HG03520 (cell line): ENCODE measurements around the gene DNAH17.

Source experiments
- ATAC-seq: cut with Tn5 transposase; IDR thresholded peaks from one replicate; pipeline ENCODE4 v1.9.1; 2021; ENCODE audit warnings: mild to moderate bottlenecking, moderate library complexity; ENCODE audit not compliant: unreplicated experiment

DNAH17 gene

GRCh38 chr17:78418326-78419026 is 158.7 kb downstream of the DNAH17 start:
- ATAC-seq = no peak

GRCh38 chr17:78417531-78417909 is 159.7 kb downstream of the DNAH17 start:
- ATAC-seq = no peak

GRCh38 chr17:78416791-78417530 is 160.2 kb downstream of the DNAH17 start:
- ATAC-seq = no peak

- ATAC-seq = no peak
Measured at GRCh38 chr17:78415821-78416711, 161.1 kb downstream of the DNAH17 start.

GRCh38 chr17:78414178-78415162 is 162.7 kb downstream of the DNAH17 start:
- ATAC-seq = no peak

- ATAC-seq = no peak
Measured at GRCh38 chr17:78412403-78412802, 164.8 kb downstream of the DNAH17 start.

GRCh38 chr17:78411241-78411857 is 165.8 kb downstream of the DNAH17 start:
- no peak for ATAC-seq

GRCh38 chr17:78409191-78409928 is 167.8 kb downstream of the DNAH17 start:
- ATAC-seq = no peak

GRCh38 chr17:78408476-78409050 is 168.6 kb downstream of the DNAH17 start:
- ATAC-seq = no peak

- no peak for ATAC-seq
Measured at GRCh38 chr17:78407387-78408000, 169.7 kb downstream of the DNAH17 start.

GRCh38 chr17:78406920-78407319 is 170.3 kb downstream of the DNAH17 start:
- no peak for ATAC-seq

- no peak for ATAC-seq
Measured at GRCh38 chr17:78406396-78406795, 170.8 kb downstream of the DNAH17 start.

GRCh38 chr17:78403822-78404221 is 173.4 kb downstream of the DNAH17 start:
- no peak for ATAC-seq

- no peak for ATAC-seq
Measured at GRCh38 chr17:78401891-78402290, 175.3 kb downstream of the DNAH17 start.

GRCh38 chr17:78401246-78401645 is 175.9 kb downstream of the DNAH17 start:
- no peak for ATAC-seq

GRCh38 chr17:78400581-78401240 is 176.5 kb downstream of the DNAH17 start:
- ATAC-seq = no peak

GRCh38 chr17:78399693-78400144 is 177.5 kb downstream of the DNAH17 start:
- ATAC-seq = no peak
